Neural cell (in vitro differentiated cells): ENCODE data around the gene MAMDC2. TPM values are rescaled to one million over a fixed set of nuclear protein-coding genes. Genes with fewer than 3 reads are reported as not detected.

Experiments
- H2AFZ ChIP-seq: fragments of 200-600, 300-800 bp; sonication (generic), shearing (Covaris generic); 2 replicates; pipeline ENCODE4 v1.6.0; 2014; ENCODE audit warnings: low read depth, mild to moderate bottlenecking, antibody characterized with exemption, low read length, moderate library complexity
- H3F3A ChIP-seq: fragments of 200-600 bp; shearing (Covaris generic); 2 replicates; pipeline ENCODE4 v1.6.1; 2016; ENCODE audit warnings: mild to moderate bottlenecking, moderate library complexity, mixed read lengths, antibody characterized with exemption, low read length; ENCODE audit not compliant: insufficient read depth, poor library complexity, severe bottlenecking
- H3K27ac ChIP-seq: fragments of 200-600, 300-800 bp; sonication (generic), shearing (Covaris generic); 2 replicates; pipeline ENCODE4 v1.5.1; 2014; ENCODE audit warnings: mild to moderate bottlenecking, low read length, moderate library complexity
- H3K27me3 ChIP-seq: fragments of 300-800, 200-600 bp; sonication (generic), shearing (Covaris generic); 2 replicates; pipeline ENCODE4 v1.6.0; 2014; ENCODE audit warnings: mild to moderate bottlenecking, low read depth, low read length, moderate library complexity; ENCODE audit not compliant: insufficient read depth
- H3K36me3 ChIP-seq: fragments of 300-800, 200-600 bp; sonication (generic), shearing (Covaris generic); 2 replicates; pipeline ENCODE4 v1.5.1; 2014; ENCODE audit warnings: mild to moderate bottlenecking, antibody characterized with exemption, low read length, moderate library complexity; ENCODE audit not compliant: insufficient read depth
- H3K4me2 ChIP-seq: fragments of 300-800, 200-600 bp; sonication (generic), shearing (Covaris generic); 2 replicates; pipeline ENCODE4 v1.6.0; 2014; ENCODE audit warnings: mild to moderate bottlenecking, low read length
- H3K4me3 ChIP-seq: fragments of 300-800, 200-600 bp; sonication (generic), shearing (Covaris generic); 2 replicates; pipeline ENCODE4 v1.5.1; 2014; ENCODE audit warnings: mild to moderate bottlenecking, low read length, moderate library complexity
- H3K79me2 ChIP-seq: fragments of 200-600 bp; shearing (Covaris generic); replicated peaks from 2 replicates; pipeline ENCODE4 v1.6.0; 2014; ENCODE audit warnings: mild to moderate bottlenecking, low read length, moderate library complexity; ENCODE audit not compliant: insufficient read depth
- H3K9ac ChIP-seq: fragments of 300-800, 200-600 bp; sonication (generic), shearing (Covaris generic); 2 replicates; pipeline ENCODE4 v1.6.1; 2016; ENCODE audit warnings: mild to moderate bottlenecking, low read length, mixed read lengths
- H3K9me2 ChIP-seq: fragments of 200-600 bp; shearing (Covaris generic); 2 replicates; pipeline ENCODE4 v1.6.1; 2016; ENCODE audit warnings: mild to moderate bottlenecking, low read length, mixed read lengths; ENCODE audit not compliant: insufficient read depth
- H3K9me3 ChIP-seq: fragments of 200-600, 300-800 bp; sonication (generic), shearing (Covaris generic); 2 replicates; pipeline ENCODE4 v1.6.1; 2016; ENCODE audit warnings: mild to moderate bottlenecking, mixed run types, low read length, moderate library complexity, mixed read lengths
- H4K20me1 ChIP-seq: fragments of 200-600 bp; shearing (Covaris generic); 2 replicates; pipeline ENCODE4 v1.6.1; 2016; ENCODE audit warnings: mild to moderate bottlenecking, mixed run types; ENCODE audit not compliant: insufficient read depth
- CTCF ChIP-seq: fragments of 450-650 bp; IDR thresholded peaks from 2 replicates; pipeline ENCODE4 v1.5.1; 2014; ENCODE audit warnings: antibody characterized with exemption, mild to moderate bottlenecking, moderate library complexity; ENCODE audit not compliant: poor library complexity, severe bottlenecking
- EP300 ChIP-seq: fragments of 450-650 bp; conservative IDR thresholded peaks from 2 replicates; pipeline ENCODE4 v1.6.1; 2014; ENCODE audit warnings: antibody characterized with exemption, mild to moderate bottlenecking, moderate library complexity; ENCODE audit not compliant: poor library complexity, severe bottlenecking
- EZH2 ChIP-seq: fragments of 200-600, 300-800 bp; shearing (Covaris generic), sonication (generic); IDR thresholded peaks from 2 replicates; pipeline ENCODE4 v1.6.1; 2014; ENCODE audit warnings: antibody characterized with exemption, low read length, borderline replicate concordance, mild to moderate bottlenecking; ENCODE audit not compliant: insufficient read depth, poor library complexity, severe bottlenecking
- MXI1 ChIP-seq: fragments of 450-650 bp; conservative IDR thresholded peaks from 2 replicates; pipeline ENCODE4 v1.6.1; 2014; ENCODE audit warnings: antibody characterized with exemption, mild to moderate bottlenecking; ENCODE audit not compliant: poor library complexity, severe bottlenecking
- POLR2AphosphoS5 ChIP-seq: IDR thresholded peaks from 2 replicates; pipeline ENCODE4 v1.6.1; 2012
- RAD21 ChIP-seq: fragments of 450-650 bp; conservative IDR thresholded peaks from 2 replicates; pipeline ENCODE4 v1.6.1; 2014; ENCODE audit warnings: antibody characterized with exemption, mild to moderate bottlenecking, moderate library complexity
- REST ChIP-seq: IDR thresholded peaks from 2 replicates; pipeline ENCODE4 v1.6.1; 2012; ENCODE audit warnings: borderline replicate concordance
- SMC3 ChIP-seq: fragments of 450-650 bp; conservative IDR thresholded peaks from 2 replicates; pipeline ENCODE4 v1.6.1; 2014; ENCODE audit warnings: antibody characterized with exemption, mild to moderate bottlenecking, moderate library complexity; ENCODE audit not compliant: poor library complexity
- TAF1 ChIP-seq: IDR thresholded peaks from 2 replicates; pipeline ENCODE4 v1.6.1; 2012; ENCODE audit warnings: low read depth
- polyA plus RNA-seq: library from polyadenylated mRNA; depleted of rRNA; stranded (reverse); fragments of >200 nt; gene quantifications from 2 replicates; pipeline ENCODE4 v1.2.3, GENCODE V29; 2014

Gene MAMDC2
- polyA plus RNA-seq, 1 donor from 2014 or later, result 0.30 TPM

DNA sequence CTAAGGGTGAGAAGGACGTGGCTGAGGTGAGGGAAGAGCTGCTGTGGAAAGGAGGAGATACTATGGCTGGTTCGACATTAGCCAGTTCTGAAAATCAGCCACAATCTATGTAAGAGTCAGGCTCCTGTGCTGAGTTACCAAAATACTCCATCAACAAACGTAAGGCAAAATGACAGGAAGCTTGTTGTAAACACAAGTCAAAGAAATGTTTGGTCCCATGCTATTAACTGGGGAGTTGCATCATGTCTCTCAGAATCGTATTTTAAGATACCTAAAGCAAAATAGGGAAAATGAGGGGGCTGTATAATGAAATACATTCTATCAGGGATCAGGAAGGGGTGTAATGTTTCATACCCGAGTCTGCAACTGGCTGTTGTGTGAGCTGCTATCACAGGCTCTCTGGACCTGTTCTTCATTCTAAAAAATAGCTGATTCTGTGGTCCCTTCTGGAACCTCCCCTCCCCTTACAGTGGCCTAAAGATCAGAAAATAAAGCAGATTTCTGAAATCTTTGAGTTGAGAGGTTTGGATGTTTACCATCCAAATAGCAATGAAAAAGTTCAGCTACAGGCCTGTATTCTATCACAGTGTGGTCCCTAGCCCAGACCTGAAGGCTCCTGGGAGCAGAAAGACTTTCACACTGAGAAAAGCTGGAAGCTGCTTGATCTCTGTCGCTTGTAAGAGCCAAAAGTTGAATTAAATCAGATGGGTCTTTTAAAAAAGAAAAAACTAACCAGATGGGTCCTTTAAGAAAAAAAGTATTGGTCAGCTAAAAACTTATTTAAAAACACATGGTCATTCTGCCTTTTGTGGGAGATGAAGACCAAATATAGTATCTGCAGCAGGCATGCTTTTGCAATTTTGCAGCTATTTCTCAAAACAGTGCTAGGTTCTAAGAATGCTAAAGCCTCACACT is 117.3 kb downstream of the MAMDC2 start:
- no peaks in the 10 kb centered on the region for H3K27me3 ChIP-seq
- no peaks in the 10 kb centered on the region for H3K9me3 ChIP-seq
- H3K79me2 ChIP-seq, result no peaks in the 10 kb centered on the region
- no peak overlapping the region for H3K9ac ChIP-seq
- H3K4me2 ChIP-seq, result no peak overlapping the region
- H3K27ac ChIP-seq, result no peak overlapping the region
- H3K4me3 ChIP-seq, result no peak overlapping the region
- no peaks in the 10 kb centered on the region for H3K9me2 ChIP-seq
- no peaks in the 10 kb centered on the region for H3K36me3 ChIP-seq
- TF ChIP-seq SMC3, result no peak
- TF ChIP-seq MXI1, result no peak
- TF ChIP-seq CTCF, result no peak
- TF ChIP-seq REST, result no peak
- no peak for TF ChIP-seq TAF1
- TF ChIP-seq RAD21, result no peak
- no peak for TF ChIP-seq EP300
- no peak for TF ChIP-seq EZH2
- TF ChIP-seq POLR2AphosphoS5, result no peak
- no peak overlapping the region for H2AFZ ChIP-seq
- H4K20me1 ChIP-seq, result no peaks in the 10 kb centered on the region
- H3F3A ChIP-seq, result no peaks in the 10 kb centered on the region

GRCh38 chr9:70165006-70165602 is 121.5 kb downstream of the MAMDC2 start:
- no peaks in the 10 kb centered on the region for H3F3A ChIP-seq
- H3K9ac ChIP-seq, result no peak overlapping the region
- no peaks in the 10 kb centered on the region for H3K36me3 ChIP-seq
- no peaks in the 10 kb centered on the region for H4K20me1 ChIP-seq
- H3K4me2 ChIP-seq, result no peak overlapping the region
- H3K27me3 ChIP-seq, result no peaks in the 10 kb centered on the region
- H3K4me3 ChIP-seq, result no peak overlapping the region
- no peaks in the 10 kb centered on the region for H3K79me2 ChIP-seq
- no peak overlapping the region for H2AFZ ChIP-seq
- TF ChIP-seq EP300 (no peak), SMC3 (no peak), REST (no peak), POLR2AphosphoS5 (no peak), MXI1 (no peak), EZH2 (no peak), RAD21 (no peak), TAF1 (no peak), CTCF (no peak)
- no peak overlapping the region for H3K27ac ChIP-seq
- H3K9me2 ChIP-seq, result no peaks in the 10 kb centered on the region
- H3K9me3 ChIP-seq, result no peaks in the 10 kb centered on the region
